Measurements from ENCODE around the gene BIN2. TPM values are rescaled to one million over a fixed set of nuclear protein-coding genes. Genes with fewer than 3 reads are reported as not detected.

BIN2 gene
- total and polyA plus RNA-seq, 2 of the 13 experiments (the other 11 are each of a cell fraction or from before 2014, with no cell fraction given) = not detected

GRCh38 chr12:51334764-51335163 lies 10.8 kb upstream of the BIN2 start:
- WGBS (ENCODE audit: low lambda C conversion rate) = 32% methylated on average over 4 of the region's 4 CpGs
- no TSS peak for BruUV-seq (replicated peaks)
- FAIRE-seq (no peak), DNase-seq (ENCODE audit: low spot score) (no peak), ATAC-seq (no peak)
- in situ Hi-C loops (cut with HindIII; ENCODE audit: extremely low pct_ligation_motif_present, low pct_unique_long_range_greater_than_20kb) (no loop called here), intact Hi-C loops (cut with micrococcal nuclease; ENCODE audit: unreplicated experiment) (no loop called here)
- H3K4me2 ChIP-seq (ENCODE audit: low read depth, low read length) = no peak overlapping the region
- H2AFZ ChIP-seq (ENCODE audit: low read length) = no peak overlapping the region
- CTCF ChIA-PET (ENCODE audit: low intra/inter-chr PET ratio, low total read pairs) = no interaction called here
- no peaks in the 10 kb centered on the region for H3K4me1 ChIP-seq (ENCODE audit: insufficient read depth, low read length)
- no peaks in the 10 kb centered on the region for H3K27me3 ChIP-seq (ENCODE audit: control insufficient read depth in 1 of 2, insufficient read depth in 2 of 2, low read length in 2 of 2)
- POLR2A ChIA-PET = no interaction called here
- H3K9ac ChIP-seq (ENCODE audit: insufficient read depth, low read depth, low read length) = no peak overlapping the region
- no peaks in the 10 kb centered on the region for H4K20me1 ChIP-seq (ENCODE audit: insufficient read depth, low read length)
- no peak for TF ChIP-seq PLRG1 (conservative IDR thresholded peaks at IDR 0.05)
- no peak for TF ChIP-seq ZMYM2 (CRISPR knock-in tag; IDR thresholded peaks at IDR 0.05)
- TF ChIP-seq MBNL3 (CRISPR knock-in tag; conservative IDR thresholded peaks at IDR 0.05) = no peak
- no peak for TF ChIP-seq XBP1 (CRISPR knock-in tag; IDR thresholded peaks at IDR 0.05)
- no peak for TF ChIP-seq NFAT5 (CRISPR knock-in tag; IDR thresholded peaks at IDR 0.05)
- no peak for TF ChIP-seq DRAP1 (CRISPR knock-in tag; IDR thresholded peaks at IDR 0.05)
- no peak for TF ChIP-seq ASH2L (IDR thresholded peaks at IDR 0.05; ENCODE audit: insufficient read length, low read depth, low read length)
- TF ChIP-seq ZNF451 (CRISPR knock-in tag; IDR thresholded peaks at IDR 0.05) = no peak
- no peak for TF ChIP-seq CC2D1A (CRISPR knock-in tag; IDR thresholded peaks at IDR 0.05)
- no peak for TF ChIP-seq SMARCE1 (IDR thresholded peaks at IDR 0.05; ENCODE audit: borderline replicate concordance)
- no peak for TF ChIP-seq EZH2 (conservative IDR thresholded peaks at IDR 0.05; ENCODE audit: low read depth, low read length)
- no peak for TF ChIP-seq TFDP2 (CRISPR knock-in tag; IDR thresholded peaks at IDR 0.05)
- no peak for TF ChIP-seq CHD4 (IDR thresholded peaks at IDR 0.05; ENCODE audit: borderline replicate concordance, low read length)
- no peak for TF ChIP-seq TCF12 (IDR thresholded peaks at IDR 0.05)
- TF ChIP-seq TCF12 (CRISPR knock-in tag; IDR thresholded peaks at IDR 0.05) = no peak
- TF ChIP-seq ZNF678 (CRISPR knock-in tag; IDR thresholded peaks at IDR 0.05) = no peak
- TF ChIP-seq NAIF1 (CRISPR knock-in tag; IDR thresholded peaks at IDR 0.05; ENCODE audit: borderline replicate concordance) = no peak
- H3K27ac ChIP-seq (ENCODE audit: extremely low read length, insufficient read depth, low read length) = no peak overlapping the region
- H3K79me2 ChIP-seq (ENCODE audit: insufficient read depth, low read length) = no peaks in the 10 kb centered on the region
- H3K36me3 ChIP-seq (replicated peaks in 1 of 2; ENCODE audit: control insufficient read depth in 1 of 2, insufficient read depth in 2 of 2, low read length in 2 of 2) = no peaks in the 10 kb centered on the region
- H3K9me3 ChIP-seq (ENCODE audit: low read length) = no peaks in the 10 kb centered on the region
- no peak overlapping the region for H3K4me3 ChIP-seq (replicated peaks in 1 of 3; ENCODE audit: insufficient read depth in 1 of 3, low read depth in 2 of 3, low read length in 3 of 3)

Data from HepG2 (cell line).